AG08395 (cell line): ENCODE results near the gene NUP85.
"Not testable (repeated sequence)": the region's sequence is repeated elsewhere in the genome, so short reads cannot be mapped to it uniquely, and the experiment has no call there.

ENCODE experiments used
- DNase-seq: peaks from one replicate; pipeline ENCODE4 v3.0.0; 2012; ENCODE audit warnings: mixed read lengths, low spot score

NUP85 gene

DNA sequence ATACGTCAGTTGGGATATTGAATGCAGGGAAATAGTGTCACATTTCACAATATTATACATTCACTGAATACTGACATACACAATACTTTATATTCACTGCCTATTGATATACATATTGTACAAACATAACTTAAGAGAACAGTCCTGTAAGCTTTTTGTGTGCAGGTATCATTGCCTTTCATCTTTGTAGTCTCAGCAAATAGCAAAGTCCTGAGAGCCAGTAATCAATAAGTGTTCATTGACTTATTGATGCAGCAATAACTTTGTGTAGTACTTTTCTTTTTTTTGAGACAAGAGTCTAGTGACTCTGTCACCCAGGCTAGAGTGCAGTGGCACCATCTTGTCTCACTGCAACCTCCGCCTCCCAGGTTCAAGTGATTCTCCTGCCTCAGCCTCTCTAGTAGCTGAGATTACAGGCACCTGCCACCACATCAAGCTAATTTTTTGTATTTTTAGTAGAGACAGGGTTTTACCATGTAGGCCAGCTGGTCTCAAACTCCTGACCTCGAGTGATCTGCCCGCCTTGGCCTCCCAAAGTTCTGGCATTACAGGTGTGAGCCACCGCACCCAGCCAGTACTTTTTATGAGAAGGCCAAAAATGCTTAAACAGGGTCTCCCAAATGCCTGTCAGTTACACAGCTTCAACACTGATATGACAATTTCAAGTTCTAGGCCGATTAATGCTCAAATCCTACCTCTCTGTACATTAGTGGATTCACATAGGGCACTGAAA is 5.4 kb upstream of the NUP85 start:
- no peak for DNase-seq

DNA sequence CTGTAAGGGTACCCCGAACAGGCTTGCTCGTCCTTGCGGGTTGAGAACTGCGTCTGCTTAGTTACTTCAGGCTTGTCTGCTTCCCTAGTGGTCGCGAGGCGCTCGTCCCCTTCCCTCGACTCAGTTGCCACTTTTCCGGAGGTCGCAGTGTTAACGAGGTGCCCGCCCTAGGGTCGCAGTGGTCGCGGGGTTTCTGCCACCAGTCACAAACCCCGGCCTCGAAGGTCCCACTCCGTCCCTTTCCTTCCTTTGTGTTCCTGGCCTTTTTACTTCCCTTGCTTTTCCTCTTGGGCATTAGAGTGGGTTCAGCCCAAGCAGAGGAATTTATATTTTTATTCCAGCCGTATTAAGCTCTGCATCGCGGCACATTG is 299 bp downstream of the NUP85 start:
- DNase-seq = no peak

DNA sequence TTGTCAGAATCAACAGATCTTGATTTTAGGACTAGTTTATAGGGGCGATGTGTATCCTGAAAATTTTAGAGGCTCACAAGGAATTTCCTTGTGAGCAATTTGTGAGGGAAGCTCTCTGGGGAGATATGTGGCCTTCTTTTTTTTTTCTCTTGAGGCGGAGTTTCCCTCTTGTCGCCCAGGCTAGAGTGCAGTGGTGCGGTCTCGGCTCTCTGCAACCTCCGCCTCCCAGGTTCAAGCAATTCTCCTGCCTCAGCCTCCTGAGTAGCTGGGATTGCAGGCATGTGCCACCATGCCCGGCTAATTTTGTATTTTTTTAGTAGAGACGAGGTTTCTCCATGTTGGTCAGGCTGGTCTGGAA is 1.6 kb downstream of the NUP85 start:
- not testable (repeated sequence) for DNase-seq

DNA sequence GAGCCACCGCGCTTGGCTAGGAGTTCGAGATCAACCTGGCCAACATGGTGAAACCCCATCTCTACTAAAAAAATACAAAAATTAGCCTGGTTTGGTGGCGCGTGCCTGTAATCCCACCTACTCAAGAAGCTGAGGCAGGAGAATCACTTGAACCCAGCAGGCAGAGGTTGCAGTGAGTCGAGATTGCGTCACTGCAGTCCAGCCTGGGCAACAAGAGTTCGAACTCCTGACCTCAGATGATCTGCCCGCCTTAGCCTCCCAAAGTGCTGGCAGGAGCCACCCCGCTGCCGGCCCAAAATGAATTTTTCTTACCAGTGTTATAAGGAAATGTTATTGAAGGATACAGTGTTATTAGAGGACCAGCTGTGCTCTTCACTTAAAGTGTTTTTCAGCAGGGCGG is 2.3 kb downstream of the NUP85 start:
- no peak for DNase-seq

DNA sequence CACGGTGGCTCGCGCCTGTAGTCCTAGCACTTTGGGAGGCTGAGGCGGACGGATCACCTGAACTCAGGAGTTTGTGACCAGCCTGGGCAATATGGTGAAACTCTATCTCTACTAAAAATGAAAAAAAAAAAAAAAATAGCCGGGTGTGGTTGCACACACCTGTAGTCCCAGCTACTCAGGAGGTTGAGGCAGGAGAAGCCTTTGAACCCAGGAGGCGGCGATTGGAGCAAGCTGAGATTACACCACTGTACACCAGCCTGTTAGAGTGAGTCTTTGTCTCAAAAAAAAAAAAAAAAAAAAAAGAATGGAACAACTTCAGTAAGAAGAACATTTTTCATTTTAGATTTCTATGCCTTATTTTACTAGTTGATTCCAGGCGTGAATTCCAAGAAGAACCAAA is 2.7 kb downstream of the NUP85 start:
- no peak for DNase-seq

DNA sequence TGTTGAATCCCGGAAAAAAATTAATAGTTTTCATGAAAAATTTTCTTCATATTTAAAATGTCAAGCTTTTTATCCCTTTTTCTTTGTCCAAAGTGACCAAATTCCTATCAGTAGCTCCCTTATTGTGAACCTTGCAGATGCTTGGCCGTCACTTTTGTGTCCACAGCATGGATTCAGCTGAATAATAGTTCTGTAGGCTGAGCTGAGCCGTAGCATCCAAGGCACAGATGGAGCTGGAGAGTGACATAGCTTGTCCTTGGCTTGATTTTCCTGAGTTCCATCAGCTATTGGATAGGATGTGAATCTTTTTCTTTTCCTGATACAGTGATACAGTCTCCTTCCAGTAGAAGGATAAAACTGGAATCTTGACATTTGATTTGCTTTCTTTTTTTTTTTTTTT is 3.6 kb downstream of the NUP85 start:
- no peak for DNase-seq

DNA sequence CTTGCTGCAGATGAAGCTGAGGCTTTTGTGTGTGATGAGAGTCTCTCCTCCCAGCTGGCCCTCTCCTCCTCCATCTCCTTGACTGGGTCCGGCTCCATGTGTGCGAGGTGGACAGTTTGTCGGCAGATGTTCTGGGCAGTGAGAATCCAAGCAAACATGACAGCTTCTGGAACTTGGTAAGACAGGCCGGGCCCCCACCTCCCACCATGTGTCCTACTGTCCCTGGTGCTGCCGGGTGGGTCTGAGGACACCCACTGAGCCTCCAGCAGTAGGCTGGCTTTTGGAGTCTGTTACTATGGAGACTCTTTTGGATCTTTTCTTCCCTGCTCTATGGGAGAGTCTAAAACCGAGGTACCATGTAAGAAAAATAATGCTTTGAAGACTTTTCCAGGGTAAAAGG is 12.7 kb downstream of the NUP85 start:
- no peak for DNase-seq

DNA sequence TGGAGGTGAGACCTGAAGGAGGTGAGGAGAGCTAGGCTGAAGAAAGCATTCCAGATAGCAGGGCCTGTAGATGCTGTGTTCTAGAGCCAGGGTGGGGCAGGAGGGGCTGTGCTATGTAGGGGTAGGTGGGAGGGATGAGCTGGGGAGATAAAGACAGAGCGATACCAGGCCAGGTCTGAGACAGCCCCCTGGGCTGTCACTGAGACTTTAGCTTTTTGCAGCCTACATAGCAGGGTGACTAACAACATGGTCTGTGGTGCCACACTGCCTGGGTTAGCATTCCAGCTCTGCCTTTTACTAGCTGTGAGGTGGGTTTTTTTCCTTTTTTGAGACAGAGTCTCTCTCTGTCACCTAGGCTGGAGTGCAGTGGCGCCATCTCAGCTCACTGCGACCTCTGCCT is 14.3 kb downstream of the NUP85 start:
- DNase-seq = no peak

DNA sequence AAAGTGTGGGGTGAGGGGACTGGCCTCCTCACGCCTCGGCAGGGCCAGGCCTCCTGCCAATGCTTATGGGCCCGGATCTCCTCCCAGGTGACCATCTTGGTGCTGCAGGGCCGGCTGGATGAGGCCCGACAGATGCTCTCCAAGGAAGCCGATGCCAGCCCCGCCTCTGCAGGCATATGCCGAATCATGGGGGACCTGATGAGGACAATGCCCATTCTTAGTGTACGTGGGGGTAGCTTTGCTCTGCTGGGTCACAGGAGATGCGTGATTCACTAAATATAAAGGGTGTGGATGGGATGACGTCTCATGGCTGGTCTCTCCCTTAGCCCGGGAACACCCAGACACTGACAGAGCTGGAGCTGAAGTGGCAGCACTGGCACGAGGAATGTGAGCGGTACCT is 19.5 kb downstream of the NUP85 start:
- DNase-seq = no peak

DNA sequence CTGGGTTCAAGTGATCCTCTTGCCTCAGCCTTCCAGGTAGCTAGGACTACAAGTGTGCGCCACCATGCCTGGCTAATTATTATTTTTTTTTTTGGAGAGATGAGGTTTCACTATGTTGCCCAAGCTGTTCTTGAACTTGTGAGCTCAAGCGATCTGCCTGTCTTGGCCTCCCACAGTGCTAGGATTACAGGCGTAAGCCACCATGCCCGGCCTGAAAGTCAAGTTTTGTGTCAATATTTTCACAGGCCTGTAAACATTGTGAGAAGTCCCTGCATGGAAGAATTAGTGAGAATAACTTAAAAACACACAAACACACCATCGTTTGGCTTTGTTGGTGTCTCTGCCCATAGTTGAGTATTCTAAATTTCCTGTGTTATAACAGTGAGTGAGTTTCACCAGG is 22.2 kb downstream of the NUP85 start:
- no peak for DNase-seq

DNA sequence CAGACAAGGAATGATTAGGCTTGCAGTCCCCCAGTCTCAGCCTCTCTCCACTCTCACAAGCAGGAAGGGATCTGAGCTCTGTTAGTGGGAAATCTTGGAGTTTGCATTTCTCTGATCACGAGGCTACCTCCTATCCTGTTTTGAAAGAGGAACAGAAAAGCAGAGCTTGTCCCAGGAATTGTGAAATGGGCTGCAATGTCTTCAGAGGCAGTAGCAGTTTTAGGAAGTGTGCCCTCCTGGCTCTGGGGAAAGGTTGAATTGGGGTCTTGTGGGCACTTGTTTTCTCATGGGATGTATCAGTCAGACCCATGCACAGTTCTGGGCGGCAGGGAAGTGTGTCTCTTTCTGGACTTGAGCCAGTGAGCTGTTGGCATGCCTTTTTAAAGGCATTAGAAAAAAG is 22.8 kb downstream of the NUP85 start:
- no peak for DNase-seq

DNA sequence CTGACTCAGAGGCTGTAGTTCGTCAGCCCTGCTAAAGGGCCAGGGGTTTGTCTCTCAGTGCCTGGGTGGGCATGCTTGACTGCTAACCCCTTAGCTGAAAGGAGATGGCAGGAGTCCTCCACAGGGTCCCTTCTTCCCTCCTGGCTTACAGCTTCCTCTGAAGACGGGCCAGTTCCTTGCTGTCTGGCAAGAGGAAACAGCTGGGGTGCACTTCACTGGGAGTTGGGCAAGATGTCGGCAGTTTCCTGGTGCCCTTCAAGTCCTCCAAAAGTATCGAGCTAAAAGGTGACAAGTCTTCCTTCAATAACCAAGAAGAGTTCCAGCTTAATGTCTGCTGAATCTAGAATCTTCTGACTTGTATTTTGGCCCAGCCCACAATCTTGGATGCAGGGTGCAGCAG is 23.4 kb downstream of the NUP85 start:
- no peak for DNase-seq

DNA sequence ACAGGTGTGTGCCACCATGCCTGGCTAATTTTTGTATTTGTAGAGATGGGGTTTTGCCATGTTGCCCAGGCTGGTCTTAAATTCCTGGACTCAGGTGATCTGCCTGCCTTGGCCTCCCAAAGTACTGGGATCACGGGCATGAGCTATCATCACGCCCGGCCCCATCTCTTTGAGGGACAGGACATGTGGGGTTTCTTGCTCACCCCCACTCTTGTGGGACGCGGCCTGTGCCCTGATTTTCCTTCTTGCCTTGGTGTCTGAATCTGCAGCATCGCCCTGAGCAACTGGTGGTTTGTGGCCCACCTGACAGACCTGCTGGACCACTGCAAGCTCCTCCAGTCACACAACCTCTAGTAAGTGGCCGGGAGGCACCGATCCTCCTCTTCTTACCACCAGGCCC is 25.6 kb downstream of the NUP85 start:
- DNase-seq = no peak

DNA sequence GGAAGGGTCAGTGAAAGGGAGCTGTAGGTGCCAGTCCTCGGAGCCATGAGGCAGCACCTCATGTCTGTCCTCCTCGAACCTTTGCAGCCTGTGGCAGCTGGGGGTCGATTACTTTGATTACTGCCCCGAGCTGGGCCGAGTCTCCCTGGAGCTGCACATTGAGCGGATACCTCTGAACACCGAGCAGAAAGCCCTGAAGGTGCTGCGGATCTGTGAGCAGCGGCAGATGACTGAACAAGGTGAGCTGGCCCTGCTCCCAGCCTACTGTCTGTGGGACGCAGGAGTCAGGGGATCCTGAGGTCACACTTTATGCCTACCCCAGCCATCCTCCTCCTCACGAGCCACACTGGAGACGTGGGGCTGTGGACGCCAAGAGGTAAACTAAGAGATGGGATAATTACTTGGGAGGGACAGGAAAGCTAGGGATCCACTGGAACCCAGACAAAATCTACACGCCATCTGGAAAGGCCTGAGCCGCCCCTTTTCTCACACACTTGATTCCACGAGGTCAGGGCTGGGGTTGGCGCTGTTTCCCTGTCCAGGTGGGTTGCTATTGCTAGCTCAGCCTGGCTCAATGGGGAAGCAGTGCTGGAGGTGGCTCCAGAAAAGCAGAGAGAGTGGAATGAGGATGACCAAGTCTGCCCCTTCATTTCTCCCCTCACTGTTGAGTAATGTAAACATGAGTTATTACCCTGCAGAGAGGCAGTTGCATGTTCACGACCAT is 26.4 kb downstream of the NUP85 start:
- DNase-seq = no peak

DNA sequence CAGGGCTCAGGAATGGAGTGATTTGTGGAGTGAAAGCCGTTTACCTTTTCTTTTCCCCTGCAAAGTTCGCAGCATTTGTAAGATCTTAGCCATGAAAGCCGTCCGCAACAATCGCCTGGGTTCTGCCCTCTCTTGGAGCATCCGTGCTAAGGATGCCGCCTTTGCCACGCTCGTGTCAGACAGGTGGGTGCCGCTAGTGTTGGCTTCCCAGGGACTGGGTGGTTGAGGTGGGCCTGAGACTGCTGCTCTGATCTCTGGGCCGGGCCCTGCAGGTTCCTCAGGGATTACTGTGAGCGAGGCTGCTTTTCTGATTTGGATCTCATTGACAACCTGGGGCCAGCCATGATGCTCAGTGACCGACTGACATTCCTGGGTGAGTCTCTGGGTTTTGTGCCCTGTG is 27.3 kb downstream of the NUP85 start:
- no peak for DNase-seq

DNA sequence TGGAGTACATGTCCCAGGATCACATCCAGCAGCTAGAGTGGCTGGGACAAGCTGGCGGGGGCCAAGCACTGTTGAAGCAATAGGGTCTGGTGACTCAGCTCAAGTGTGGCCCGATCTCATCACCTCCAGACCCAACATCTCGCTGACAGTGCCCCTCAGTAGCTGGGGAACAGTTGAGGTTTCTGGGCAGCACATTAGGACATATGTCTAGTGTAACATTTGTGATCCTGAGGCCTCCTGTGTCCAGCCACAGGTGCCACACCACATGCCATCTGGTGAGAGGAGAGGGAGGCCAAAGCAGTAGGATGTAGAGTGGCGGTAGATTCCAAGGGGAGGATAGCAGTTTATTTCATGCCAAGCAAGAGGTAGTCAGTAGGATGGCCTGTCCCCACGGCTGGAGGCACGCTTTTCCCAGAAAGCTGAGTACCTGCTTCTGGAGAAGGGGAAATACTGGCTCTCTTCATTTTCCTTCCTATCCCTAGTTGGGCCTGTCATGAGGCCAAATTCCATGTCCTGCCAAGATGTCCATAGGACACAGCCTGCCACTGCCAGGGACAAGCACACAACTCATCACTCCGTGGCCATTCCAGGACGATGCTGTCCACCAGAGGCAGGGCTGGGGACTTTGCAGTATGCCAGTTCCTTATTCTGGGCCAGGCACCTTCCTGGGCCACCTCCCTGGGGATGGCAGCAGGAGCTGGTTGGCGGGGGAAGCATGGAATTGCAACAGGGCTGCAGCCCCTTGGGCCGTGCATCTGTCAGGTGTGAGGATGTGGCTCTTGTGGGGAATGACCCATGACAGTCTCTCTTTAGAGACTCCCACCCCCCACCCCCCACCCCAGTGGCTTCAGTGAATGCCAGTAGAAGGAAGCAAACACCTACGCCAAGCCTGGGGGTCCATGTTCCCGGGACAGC is 31.9 kb downstream of the NUP85 start:
- DNase-seq = no peak

DNA sequence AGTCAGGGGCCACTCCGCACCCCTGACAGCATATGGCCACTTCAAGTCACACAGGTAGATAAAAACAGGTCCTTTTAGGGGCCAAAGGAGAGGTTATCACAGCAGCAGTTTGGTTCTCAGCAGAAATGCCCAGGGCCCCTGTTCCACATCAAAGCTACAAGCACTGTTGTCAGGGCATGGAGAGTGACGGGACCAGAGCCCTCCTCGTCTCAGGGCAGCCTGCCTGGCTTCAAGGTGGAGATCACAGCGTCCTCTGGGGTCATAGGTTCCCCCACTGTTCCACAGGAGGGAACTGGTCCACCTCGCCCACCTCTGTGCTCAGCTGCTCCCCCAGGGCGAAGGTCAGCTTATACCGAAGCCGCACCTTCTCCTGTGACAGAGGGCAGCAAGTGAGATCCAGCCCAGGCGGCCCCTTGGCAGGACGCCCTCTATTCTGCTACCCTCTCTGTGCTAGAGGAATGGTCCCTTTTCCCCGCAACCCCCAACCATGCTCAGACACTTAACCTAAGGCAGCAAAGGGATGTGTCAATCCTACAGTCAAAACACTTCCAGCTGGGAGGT is 32.6 kb downstream of the NUP85 start:
- no peak for DNase-seq

DNA sequence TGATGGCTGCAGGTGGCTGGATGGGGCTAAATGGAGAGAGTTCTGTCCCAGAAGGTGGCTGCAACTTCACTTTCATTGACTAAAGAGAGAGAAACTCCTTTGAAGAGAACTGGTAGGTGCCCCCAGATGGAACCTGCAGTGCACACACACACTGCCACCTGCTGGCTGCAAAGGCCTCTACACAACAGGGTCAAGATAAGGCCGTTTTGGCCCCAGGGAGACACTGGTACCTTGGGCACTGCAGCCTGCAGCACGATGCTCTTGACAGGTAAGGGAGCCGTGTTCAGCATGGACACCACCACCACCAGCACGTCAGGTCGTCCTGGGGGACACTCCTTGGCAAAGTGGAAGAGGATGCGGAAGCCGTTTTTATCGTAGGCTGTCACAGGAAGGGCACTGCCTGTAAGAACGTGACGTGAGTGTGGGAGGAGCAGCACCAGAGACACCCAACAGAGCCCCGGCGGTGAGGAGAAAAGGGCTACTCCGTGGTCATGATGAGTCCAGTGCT is 33.3 kb downstream of the NUP85 start:
- peak; percentile 84 for DNase-seq

DNA sequence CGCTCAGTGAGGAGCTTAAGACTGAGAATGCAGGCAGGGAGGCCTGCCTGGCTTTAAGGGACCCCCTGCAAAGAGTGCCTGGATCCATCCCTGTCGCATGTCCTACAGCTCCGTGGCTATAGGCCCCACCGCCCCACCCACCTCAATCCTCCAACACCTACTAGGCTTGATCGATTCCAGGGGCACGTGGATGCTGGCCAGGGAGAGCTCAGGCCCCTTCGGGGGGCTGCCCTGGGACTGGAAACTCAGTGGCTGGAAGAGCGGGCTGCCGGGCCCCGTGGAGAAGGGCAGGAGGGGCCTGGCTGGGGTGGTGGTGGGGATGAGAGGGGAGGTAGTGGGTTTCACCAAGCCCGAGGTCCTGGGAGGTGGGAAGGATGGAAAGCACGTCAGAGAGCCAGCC is 33.7 kb downstream of the NUP85 start:
- DNase-seq = no peak

DNA sequence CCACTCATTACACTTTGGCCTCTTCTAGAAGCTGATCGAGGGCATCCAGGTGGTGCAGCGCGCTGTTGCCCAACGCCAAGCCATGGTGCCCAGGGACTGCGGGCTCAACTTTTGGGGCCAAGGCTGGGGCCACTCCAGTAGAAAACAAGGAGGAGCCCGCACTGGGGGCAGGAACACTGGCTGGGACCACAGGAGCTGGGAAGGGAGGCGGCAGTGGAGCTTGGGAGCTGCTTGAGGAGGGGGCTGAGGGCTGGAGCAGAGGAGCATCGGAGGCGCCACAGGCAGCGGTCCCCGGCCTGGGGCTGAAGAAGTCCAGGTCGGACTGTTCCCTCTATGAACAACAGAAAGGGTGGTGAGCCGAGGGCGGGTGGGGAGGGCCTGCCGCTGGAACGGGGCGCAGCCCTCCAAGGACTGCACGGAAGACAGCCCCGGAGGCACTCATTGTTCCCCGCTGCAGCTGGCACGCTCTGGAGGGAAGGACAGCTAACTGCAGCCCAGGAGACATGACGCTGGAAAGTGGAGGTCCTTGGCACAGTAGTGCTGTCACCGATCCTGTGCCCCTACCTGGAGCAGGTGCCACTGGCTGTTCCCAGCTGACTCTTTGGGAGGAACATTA is 34.4 kb downstream of the NUP85 start:
- DNase-seq = no peak

DNA sequence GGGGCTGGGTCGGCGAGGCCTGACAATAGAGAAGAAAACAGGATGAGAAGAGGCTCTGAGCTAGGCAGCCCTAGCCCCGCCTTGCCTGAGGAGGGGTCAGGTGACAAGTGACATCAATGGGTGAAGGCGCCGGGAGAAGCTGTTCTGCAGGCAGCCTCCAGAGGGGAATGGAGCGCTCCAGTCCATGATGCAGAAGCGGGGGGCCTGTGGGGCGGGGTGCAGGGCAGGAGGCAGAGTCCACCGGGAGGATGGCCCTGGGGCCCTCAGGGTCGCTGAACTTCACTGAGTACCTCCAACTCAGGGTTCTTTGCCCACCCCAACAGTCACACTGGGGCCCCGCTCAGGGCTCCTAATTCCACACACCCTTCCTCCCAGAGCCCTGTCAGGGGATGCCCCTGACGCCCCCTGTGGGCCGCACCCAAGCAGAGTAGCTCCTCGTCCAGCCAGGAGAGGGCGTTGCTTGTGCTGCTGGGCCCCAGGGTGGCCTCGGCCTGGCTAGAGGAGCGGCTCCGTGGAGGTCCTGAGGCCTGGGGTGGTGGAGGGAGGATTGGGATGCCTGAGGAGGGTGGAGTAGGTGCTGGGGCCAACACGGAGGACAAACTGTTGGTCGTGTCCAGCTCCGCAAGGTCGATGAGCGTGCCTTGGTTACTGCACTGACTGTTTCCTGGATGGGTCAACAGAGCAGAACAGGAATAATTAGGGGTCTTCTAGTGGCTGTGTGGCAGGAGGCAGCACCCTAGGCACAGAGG is 35.1 kb downstream of the NUP85 start:
- DNase-seq = peak; percentile 29

DNA sequence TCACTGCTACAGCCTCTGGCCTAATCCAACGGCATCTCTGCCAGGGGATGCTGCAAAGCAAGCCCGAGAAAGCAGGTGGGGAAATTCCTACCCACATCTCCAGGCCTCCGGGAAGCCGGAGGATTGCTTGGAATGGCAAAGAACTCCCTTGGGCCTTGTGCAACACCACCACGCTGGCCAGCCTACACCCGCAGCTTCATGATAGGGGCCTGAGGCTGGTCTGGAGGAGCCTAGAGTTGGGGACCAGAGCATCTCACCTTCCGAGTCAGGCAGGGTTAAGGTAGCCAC is 35.6 kb downstream of the NUP85 start:
- peak; percentile 24 for DNase-seq
